ENCODE data around the gene TMEM106B.

- TF ChIP-seq POLR2A (IDR thresholded peaks at IDR 0.05; ENCODE audit: low read depth, low read length) (no peak), TAF1 (IDR thresholded peaks at IDR 0.05; ENCODE audit: borderline replicate concordance, low read depth, low read length) (no peak)
Observed at GRCh38 chr7:12226756-12227155, 15.7 kb downstream of the TMEM106B start.

All from GM12892 (cell line).